NB4 (cell line): ENCODE data around the gene FAM204A.

Experiments
- POLR2A ChIP-seq: IDR thresholded peaks from 2 replicates; pipeline ENCODE4 v1.6.1; 2011; ENCODE audit warnings: mild to moderate bottlenecking; ENCODE audit not compliant: insufficient read length; ENCODE audit errors: extremely low read depth
- TF ChIP-seq, protein P1 (sequence below): IDR thresholded peaks from one replicate; pipeline ENCODE4 v1.5.1; 2012; ENCODE audit warnings: low read depth, low read length

DNA sequence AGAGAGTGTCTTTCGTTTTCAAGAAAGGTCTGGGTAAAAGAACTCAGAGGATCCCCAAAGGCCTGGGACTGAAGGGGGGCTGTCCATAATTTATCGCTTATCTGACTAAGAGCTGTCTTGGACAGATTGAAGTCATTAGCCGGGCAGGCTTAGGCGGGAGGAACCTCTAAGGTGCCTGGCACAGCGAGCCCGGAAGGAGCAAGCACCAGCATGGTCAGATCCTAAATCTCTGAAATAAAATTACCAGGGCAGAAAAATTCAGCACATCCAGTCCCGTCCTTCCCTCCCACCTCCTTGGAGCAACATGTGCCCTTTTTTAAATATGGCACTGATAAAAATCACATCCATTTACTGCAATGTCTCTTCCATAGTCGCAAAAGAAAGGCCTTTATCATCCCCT is 86.8 kb downstream of the FAM204A start:
- TF ChIP-seq POLR2A, result no peak
- TF ChIP-seq, protein P1, sequence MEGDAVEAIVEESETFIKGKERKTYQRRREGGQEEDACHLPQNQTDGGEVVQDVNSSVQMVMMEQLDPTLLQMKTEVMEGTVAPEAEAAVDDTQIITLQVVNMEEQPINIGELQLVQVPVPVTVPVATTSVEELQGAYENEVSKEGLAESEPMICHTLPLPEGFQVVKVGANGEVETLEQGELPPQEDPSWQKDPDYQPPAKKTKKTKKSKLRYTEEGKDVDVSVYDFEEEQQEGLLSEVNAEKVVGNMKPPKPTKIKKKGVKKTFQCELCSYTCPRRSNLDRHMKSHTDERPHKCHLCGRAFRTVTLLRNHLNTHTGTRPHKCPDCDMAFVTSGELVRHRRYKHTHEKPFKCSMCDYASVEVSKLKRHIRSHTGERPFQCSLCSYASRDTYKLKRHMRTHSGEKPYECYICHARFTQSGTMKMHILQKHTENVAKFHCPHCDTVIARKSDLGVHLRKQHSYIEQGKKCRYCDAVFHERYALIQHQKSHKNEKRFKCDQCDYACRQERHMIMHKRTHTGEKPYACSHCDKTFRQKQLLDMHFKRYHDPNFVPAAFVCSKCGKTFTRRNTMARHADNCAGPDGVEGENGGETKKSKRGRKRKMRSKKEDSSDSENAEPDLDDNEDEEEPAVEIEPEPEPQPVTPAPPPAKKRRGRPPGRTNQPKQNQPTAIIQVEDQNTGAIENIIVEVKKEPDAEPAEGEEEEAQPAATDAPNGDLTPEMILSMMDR, result no peak
